ENCODE measurements around the gene CMTM7. TPM values are rescaled to one million over a fixed set of nuclear protein-coding genes. Genes with fewer than 3 reads are reported as not detected.

Gene CMTM7
- total RNA-seq, 1 donor from 2014 or later: 11.0 TPM

GRCh38 chr3:32413845-32414521, 22.3 kb downstream of the CMTM7 start:
- no peak for DNase-seq (ENCODE audit: extremely low spot score in 2 of 2)
- Histone ChIP-seq H3K4me3 (no peak overlapping the region), H3K4me1 (peaks cover 16% of the 10 kb centered on the region), H3K9me3 (no peaks in the 10 kb centered on the region), H3K27ac (no peak overlapping the region), H3K27me3 (no peaks in the 10 kb centered on the region), H3K36me3 (no peaks in the 10 kb centered on the region)
- no peak for TF ChIP-seq POLR2AphosphoS5 (IDR thresholded peaks at IDR 0.05; ENCODE audit: insufficient read depth in 1 of 2, low read depth in 1 of 2)
- TF ChIP-seq CTCF (IDR thresholded peaks at IDR 0.05): no peak
- TF ChIP-seq POLR2A (IDR thresholded peaks at IDR 0.05): no peak
- intact Hi-C loops (cut with DNase I): no loop called here

GRCh38 chr3:32414522-32415202, 23.0 kb downstream of the CMTM7 start:
- no peak for DNase-seq (ENCODE audit: extremely low spot score in 2 of 2)

GRCh38 chr3:32419742-32420125, 28.1 kb downstream of the CMTM7 start:
- no peak overlapping the region for H3K27ac ChIP-seq
- TF ChIP-seq POLR2AphosphoS5 (IDR thresholded peaks at IDR 0.05; ENCODE audit: insufficient read depth in 1 of 2, low read depth in 1 of 2) (no peak), POLR2A (IDR thresholded peaks at IDR 0.05) (no peak), CTCF (IDR thresholded peaks at IDR 0.05) (no peak)
- peaks cover 37% of the 10 kb centered on the region for H3K4me1 ChIP-seq
- no peaks in the 10 kb centered on the region for H3K27me3 ChIP-seq
- intact Hi-C loops (cut with DNase I): no loop called here
- H3K4me3 ChIP-seq: no peak overlapping the region
- H3K36me3 ChIP-seq: no peaks in the 10 kb centered on the region
- no peaks in the 10 kb centered on the region for H3K9me3 ChIP-seq
- DNase-seq (ENCODE audit: extremely low spot score in 2 of 2): no peak

More at GRCh38 chr3:32414522-32415202, 23.0 kb downstream of the CMTM7 start:
- H3K27me3 ChIP-seq: no peaks in the 10 kb centered on the region
- H3K36me3 ChIP-seq: no peaks in the 10 kb centered on the region
- peak overlapping the region; percentile 36 for H3K27ac ChIP-seq
- H3K4me3 ChIP-seq: no peak overlapping the region
- no peaks in the 10 kb centered on the region for H3K9me3 ChIP-seq
- intact Hi-C loops (cut with DNase I): no loop called here
- H3K4me1 ChIP-seq: peaks cover 16% of the 10 kb centered on the region
- peak in 1 of 2 donors; percentile 60 for TF ChIP-seq POLR2AphosphoS5 (IDR thresholded peaks at IDR 0.05; ENCODE audit: insufficient read depth in 1 of 2, low read depth in 1 of 2)
- no peak for TF ChIP-seq POLR2A (IDR thresholded peaks at IDR 0.05)
- no peak for TF ChIP-seq CTCF (IDR thresholded peaks at IDR 0.05)

GRCh38 chr3:32420126-32421038, 28.7 kb downstream of the CMTM7 start:
- DNase-seq (ENCODE audit: extremely low spot score in 2 of 2): peak in 1 of 2 donors; percentile 94
- Histone ChIP-seq H3K27ac (peak overlapping the region; percentile 9), H3K9me3 (no peaks in the 10 kb centered on the region), H3K4me1 (peaks cover 33% of the 10 kb centered on the region), H3K36me3 (no peaks in the 10 kb centered on the region), H3K27me3 (no peaks in the 10 kb centered on the region), H3K4me3 (no peak overlapping the region)
- intact Hi-C loops (cut with DNase I): no loop called here
- TF ChIP-seq CTCF (IDR thresholded peaks at IDR 0.05) (no peak), POLR2AphosphoS5 (IDR thresholded peaks at IDR 0.05; ENCODE audit: insufficient read depth in 1 of 2, low read depth in 1 of 2) (no peak), POLR2A (IDR thresholded peaks at IDR 0.05) (no peak)
